ENCODE data around the gene ZPBP2.
A peak's percentile ranks its signal among the peaks of the same experiment; 100 is the strongest.

ZPBP2 gene

GRCh38 chr17:39913989-39914388 lies 46.0 kb downstream of the ZPBP2 start:
- DNase-seq (ENCODE audit: low read depth): no peak

- DNase-seq (ENCODE audit: low read depth): no peak
Measured at GRCh38 chr17:39915559-39915958, 47.6 kb downstream of the ZPBP2 start.

GRCh38 chr17:39916918-39917317 lies 48.9 kb downstream of the ZPBP2 start:
- no peak for DNase-seq (ENCODE audit: low read depth)

- DNase-seq (ENCODE audit: low read depth): no peak
Measured at GRCh38 chr17:39919087-39919683, 51.2 kb downstream of the ZPBP2 start.

- DNase-seq (ENCODE audit: low read depth): peak; percentile 58
Measured at GRCh38 chr17:39920218-39921210, 52.5 kb downstream of the ZPBP2 start.

- no peak for DNase-seq (ENCODE audit: low read depth)
Measured at GRCh38 chr17:39921323-39921722, 53.3 kb downstream of the ZPBP2 start.

GRCh38 chr17:39922006-39922405 lies 54.0 kb downstream of the ZPBP2 start:
- DNase-seq (ENCODE audit: low read depth): no peak

- DNase-seq (ENCODE audit: low read depth): no peak
Measured at GRCh38 chr17:39923230-39923629, 55.2 kb downstream of the ZPBP2 start.

GRCh38 chr17:39923836-39924690 lies 56.1 kb downstream of the ZPBP2 start:
- no peak for DNase-seq (ENCODE audit: low read depth)

GRCh38 chr17:39924691-39925055 lies 56.7 kb downstream of the ZPBP2 start:
- no peak for DNase-seq (ENCODE audit: low read depth)

GRCh38 chr17:39925282-39926134 lies 57.5 kb downstream of the ZPBP2 start:
- DNase-seq (ENCODE audit: low read depth): no peak

GRCh38 chr17:39926135-39926587 lies 58.2 kb downstream of the ZPBP2 start:
- DNase-seq (ENCODE audit: low read depth): no peak

GRCh38 chr17:39926588-39927100 lies 58.6 kb downstream of the ZPBP2 start:
- peak; percentile 31 for DNase-seq (ENCODE audit: low read depth)

All from stimulated activated CD8-positive, alpha-beta memory T cell treated with anti-CD3 and anti-CD28 coated beads, Interleukin-4, amount 100 ng/mL, for 24 hours (primary cell).